ENCODE measurements around the gene TTBK1. TPM values are rescaled to one million over a fixed set of nuclear protein-coding genes. Genes with fewer than 3 reads are reported as not detected.

Gene TTBK1
- total RNA-seq, 1 donor from 2014 or later, result 0.34 TPM

DNA sequence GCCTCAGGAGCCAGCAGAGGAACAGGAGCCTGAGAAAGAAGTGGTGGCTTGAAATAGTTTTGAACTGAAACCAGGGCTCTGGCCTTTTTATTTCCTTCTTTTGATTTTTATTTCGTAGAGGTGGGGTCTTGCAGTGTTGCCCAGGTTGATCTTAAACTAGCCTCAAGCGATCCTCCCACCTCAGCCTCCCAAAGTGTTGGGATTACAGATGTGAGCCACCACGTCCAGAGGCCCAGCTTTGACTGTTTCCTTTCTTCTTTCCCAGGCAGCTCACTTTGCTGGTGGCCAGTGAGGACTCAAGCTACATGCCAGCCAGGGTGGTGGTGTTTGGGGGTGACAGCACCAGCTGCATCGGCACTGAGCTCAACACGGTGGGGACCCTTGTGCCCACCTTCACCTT lies 40.8 kb upstream of the TTBK1 start:
- H3K27ac Mint-ChIP-seq, result no peak overlapping the region
- DNase-seq (ENCODE audit: low spot score in 2 of 2, unreplicated experiment in 2 of 2), result no peak
- TF ChIP-seq, protein P1, sequence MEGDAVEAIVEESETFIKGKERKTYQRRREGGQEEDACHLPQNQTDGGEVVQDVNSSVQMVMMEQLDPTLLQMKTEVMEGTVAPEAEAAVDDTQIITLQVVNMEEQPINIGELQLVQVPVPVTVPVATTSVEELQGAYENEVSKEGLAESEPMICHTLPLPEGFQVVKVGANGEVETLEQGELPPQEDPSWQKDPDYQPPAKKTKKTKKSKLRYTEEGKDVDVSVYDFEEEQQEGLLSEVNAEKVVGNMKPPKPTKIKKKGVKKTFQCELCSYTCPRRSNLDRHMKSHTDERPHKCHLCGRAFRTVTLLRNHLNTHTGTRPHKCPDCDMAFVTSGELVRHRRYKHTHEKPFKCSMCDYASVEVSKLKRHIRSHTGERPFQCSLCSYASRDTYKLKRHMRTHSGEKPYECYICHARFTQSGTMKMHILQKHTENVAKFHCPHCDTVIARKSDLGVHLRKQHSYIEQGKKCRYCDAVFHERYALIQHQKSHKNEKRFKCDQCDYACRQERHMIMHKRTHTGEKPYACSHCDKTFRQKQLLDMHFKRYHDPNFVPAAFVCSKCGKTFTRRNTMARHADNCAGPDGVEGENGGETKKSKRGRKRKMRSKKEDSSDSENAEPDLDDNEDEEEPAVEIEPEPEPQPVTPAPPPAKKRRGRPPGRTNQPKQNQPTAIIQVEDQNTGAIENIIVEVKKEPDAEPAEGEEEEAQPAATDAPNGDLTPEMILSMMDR (IDR thresholded peaks at IDR 0.05; ENCODE audit: unreplicated experiment), result no peak
- peaks cover 37% of the 10 kb centered on the region for H3K36me3 Mint-ChIP-seq
- no peaks in the 10 kb centered on the region for H3K27me3 Mint-ChIP-seq (ENCODE audit: low read depth)
- H3K4me1 Mint-ChIP-seq, result no peaks in the 10 kb centered on the region
- no peaks in the 10 kb centered on the region for H3K9me3 Mint-ChIP-seq
- no peak overlapping the region for H3K4me3 Mint-ChIP-seq

DNA sequence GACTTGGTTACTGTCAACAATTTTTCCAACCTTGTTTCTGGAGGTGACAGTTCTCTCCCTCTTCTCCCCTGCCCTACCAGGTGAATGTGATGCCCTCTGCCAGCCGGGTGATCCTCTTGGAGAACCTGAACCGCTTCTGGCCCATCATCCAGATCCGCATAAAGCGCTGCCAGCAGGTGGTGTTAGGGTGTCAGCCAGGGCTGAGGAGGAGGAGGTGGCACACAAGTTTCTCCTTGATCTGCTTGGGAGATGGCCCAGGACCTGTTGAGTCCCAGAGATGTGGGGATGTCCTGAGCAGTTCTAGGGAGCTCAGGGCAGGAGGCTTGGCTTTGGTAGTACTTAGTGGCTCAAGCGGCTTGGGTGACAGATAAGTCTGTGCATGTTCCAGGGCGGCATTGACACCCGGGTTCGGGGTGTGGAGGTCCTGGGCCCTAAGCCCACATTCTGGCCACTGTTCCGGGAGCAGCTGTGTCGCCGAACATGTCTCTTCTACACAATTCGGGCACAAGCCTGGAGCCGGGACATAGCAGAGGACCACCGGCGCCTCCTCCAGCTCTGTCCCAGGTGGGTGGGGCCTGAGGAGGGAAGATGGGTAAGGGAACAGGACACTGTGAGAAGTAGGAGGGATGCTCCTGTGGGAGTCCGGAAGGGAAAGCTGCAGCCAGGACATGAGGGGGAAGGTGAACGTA lies 40.1 kb upstream of the TTBK1 start:
- DNase-seq (ENCODE audit: low spot score in 2 of 2, unreplicated experiment in 2 of 2), result no peak
- Mint-ChIP-seq H3K4me1 (no peaks in the 10 kb centered on the region), H3K27ac (no peak overlapping the region), H3K4me3 (no peak overlapping the region), H3K27me3 (ENCODE audit: low read depth) (no peaks in the 10 kb centered on the region), H3K36me3 (peaks cover 39% of the 10 kb centered on the region), H3K9me3 (no peaks in the 10 kb centered on the region)
- TF ChIP-seq, protein P1 (IDR thresholded peaks at IDR 0.05; ENCODE audit: unreplicated experiment), result no peak

DNA sequence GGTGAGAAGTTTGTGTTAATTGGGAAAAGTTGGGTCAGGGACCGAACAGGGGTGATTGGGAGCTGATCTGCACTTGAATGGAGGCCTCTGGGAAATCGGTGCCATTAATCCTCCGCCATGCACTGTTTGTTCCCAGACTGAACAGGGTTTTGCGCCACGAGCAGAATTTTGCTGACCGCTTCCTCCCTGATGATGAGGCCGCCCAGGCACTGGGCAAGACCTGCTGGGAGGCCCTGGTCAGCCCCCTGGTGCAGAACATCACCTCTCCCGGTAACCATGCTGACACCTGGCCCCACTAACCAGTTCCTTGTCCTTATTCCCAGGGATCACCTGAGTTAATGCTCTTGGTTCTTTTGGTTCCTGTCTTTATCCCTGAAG lies 39.6 kb upstream of the TTBK1 start:
- H3K9me3 Mint-ChIP-seq, result no peaks in the 10 kb centered on the region
- TF ChIP-seq, protein P1 (IDR thresholded peaks at IDR 0.05; ENCODE audit: unreplicated experiment), result no peak
- H3K36me3 Mint-ChIP-seq, result peaks cover 40% of the 10 kb centered on the region
- H3K27ac Mint-ChIP-seq, result no peak overlapping the region
- DNase-seq (ENCODE audit: low spot score in 2 of 2, unreplicated experiment in 2 of 2), result no peak
- H3K27me3 Mint-ChIP-seq (ENCODE audit: low read depth), result no peaks in the 10 kb centered on the region
- no peak overlapping the region for H3K4me3 Mint-ChIP-seq
- H3K4me1 Mint-ChIP-seq, result no peaks in the 10 kb centered on the region

DNA sequence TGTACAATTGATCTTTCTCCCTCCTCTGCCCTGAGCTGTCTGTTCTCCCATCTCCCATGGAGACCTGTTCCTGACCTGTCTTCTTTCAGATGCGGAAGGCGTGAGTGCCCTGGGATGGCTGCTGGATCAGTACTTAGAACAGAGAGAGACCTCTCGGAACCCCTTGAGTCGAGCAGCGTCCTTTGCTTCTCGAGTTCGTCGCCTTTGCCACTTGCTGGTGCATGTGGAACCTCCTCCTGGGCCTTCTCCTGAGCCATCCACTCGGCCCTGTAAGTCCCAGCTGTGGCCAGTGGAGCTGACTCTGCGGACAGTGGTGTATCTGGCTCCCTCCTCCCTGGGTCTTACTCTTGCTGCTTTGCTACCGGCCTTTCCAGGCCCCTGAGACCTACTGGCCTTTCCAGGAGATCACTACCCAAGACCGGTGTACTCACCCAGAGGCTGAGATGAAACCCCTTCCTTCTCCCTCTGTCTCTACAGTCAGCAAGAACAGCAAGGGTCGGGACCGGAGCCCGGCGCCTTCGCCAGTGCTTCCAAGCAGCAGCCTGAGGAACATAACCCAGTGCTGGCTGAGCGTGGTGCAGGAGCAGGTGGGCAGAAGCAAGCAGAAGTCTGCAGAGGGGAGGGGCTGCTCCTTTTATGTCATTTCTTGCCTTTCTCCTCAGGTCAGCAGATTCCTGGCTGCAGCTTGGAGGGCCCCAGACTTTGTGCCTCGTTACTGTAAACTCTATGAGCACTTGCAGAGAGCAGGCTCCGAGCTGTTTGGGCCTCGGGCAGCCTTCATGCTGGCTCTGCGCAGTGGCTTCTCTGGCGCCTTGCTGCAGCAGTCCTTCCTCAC lies 38.8 kb upstream of the TTBK1 start:
- H3K4me1 Mint-ChIP-seq, result no peaks in the 10 kb centered on the region
- no peak overlapping the region for H3K27ac Mint-ChIP-seq
- no peak overlapping the region for H3K4me3 Mint-ChIP-seq
- TF ChIP-seq, protein P1 (IDR thresholded peaks at IDR 0.05; ENCODE audit: unreplicated experiment), result no peak
- no peak for DNase-seq (ENCODE audit: low spot score in 2 of 2, unreplicated experiment in 2 of 2)
- no peaks in the 10 kb centered on the region for H3K9me3 Mint-ChIP-seq
- H3K27me3 Mint-ChIP-seq (ENCODE audit: low read depth), result no peaks in the 10 kb centered on the region
- H3K36me3 Mint-ChIP-seq, result peaks cover 40% of the 10 kb centered on the region

DNA sequence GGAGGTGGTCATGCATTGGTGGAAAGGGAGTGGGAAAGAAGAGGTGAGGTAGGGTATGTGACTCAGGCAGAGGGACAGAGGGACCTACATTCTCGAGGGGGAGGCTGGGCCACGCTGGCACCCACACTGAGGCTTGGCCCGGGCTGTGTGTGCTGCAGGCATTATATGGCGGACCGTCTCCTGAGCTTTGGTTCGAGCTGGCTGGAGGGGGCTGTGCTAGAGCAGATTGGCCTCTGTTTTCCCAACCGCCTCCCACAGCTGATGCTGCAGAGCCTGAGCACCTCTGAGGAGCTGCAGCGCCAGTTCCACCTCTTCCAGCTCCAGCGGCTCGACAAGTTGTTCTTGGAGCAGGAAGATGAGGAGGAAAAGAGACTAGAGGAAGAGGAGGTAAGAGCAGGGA lies 37.4 kb upstream of the TTBK1 start:
- Mint-ChIP-seq H3K4me1 (no peaks in the 10 kb centered on the region), H3K4me3 (no peak overlapping the region), H3K36me3 (peaks cover 35% of the 10 kb centered on the region), H3K9me3 (no peaks in the 10 kb centered on the region), H3K27ac (no peak overlapping the region), H3K27me3 (ENCODE audit: low read depth) (no peaks in the 10 kb centered on the region)
- TF ChIP-seq, protein P1 (IDR thresholded peaks at IDR 0.05; ENCODE audit: unreplicated experiment), result no peak
- no peak for DNase-seq (ENCODE audit: low spot score in 2 of 2, unreplicated experiment in 2 of 2)

Data from mesothelial cell of epicardium (in vitro differentiated cells).